Effector CD4-positive, alpha-beta T cell (primary cell): ENCODE measurements around the gene RGS9.
"Not testable (repeated sequence)": the region's sequence is repeated elsewhere in the genome, so short reads cannot be mapped to it uniquely, and the experiment has no call there.

Source experiments
- DNase-seq: peaks from one replicate; pipeline ENCODE4 v3.0.0-alpha.2; 2020

The RGS9 gene

GRCh38 chr17:65185062-65185461 is 47.9 kb downstream of the RGS9 start:
- DNase-seq: no peak

- no peak for DNase-seq
These were observed 48.7 kb downstream of the RGS9 start for GRCh38 chr17:65185668-65186382.

DNA sequence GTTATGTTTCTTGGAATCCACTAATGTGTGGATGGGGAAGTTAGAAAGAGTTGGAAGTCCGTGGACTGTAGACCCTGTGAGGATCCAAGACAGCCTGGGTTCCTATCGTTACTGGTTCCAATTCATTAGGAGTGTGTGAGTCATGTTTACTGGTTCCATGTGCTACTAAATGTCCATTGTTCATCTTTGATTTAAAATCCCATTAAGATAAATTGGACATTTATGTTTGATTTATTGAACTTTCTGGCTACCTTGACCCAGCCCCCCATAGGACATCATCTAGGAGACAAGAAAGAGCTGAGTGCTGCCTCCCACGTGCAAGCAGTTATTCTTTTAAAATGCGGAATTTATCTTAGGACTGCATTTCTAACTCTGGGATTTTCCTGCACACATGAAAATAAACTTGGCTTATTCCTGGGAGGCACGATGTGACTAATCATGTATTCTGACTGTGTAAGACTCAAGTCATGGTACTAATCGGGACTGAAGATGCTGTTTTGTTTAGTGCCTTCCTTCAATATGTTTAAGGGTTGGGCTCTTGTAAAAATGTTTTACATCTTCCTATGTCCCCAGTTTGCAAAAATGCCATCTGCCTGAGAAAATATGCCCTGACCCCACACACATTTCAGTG is 53.4 kb downstream of the RGS9 start:
- DNase-seq: no peak

DNA sequence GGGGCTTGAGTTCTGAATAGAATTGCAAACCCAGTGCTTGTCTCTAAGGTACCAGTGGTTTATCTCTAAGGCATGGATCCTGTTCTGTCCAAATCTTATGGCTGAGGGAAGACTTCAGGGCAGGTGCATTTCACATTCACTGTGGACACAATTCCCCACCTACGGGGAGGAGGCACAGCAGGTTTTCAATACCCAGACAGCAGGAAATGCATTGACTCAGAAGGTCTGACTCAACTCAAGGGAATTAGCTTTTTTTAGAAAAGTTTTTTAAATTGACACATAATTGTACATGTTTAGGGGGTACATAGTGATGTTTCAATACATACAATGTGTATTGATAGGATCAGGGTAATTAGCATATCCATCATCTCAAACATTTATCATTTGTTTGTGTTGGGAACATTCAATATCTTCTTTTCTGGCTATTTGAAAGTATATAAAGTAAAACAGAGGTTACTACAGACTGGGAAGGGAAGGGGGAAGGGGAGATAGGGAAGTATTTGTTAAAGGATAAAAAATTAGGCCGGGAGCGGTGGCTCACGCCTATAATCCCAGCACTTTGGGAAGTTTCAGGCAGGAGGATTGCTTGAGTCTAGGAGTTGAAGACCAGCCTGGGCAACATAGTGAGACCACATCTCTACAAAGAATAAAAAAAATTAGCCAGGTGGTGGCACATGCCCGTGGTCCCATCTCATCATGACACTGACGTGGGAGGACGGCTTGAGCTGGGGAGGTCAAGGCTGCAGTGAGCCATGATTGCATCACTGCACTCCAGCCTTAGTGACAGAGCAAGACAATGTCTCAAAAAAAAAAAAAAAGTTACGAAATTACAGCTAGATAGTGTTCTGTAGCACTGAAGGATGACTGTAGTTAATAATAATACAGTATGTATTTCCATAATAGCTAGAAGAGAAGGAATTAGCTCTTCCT is 54.9 kb downstream of the RGS9 start:
- DNase-seq: no peak

GRCh38 chr17:65193305-65193704 is 56.1 kb downstream of the RGS9 start:
- DNase-seq: no peak

DNA sequence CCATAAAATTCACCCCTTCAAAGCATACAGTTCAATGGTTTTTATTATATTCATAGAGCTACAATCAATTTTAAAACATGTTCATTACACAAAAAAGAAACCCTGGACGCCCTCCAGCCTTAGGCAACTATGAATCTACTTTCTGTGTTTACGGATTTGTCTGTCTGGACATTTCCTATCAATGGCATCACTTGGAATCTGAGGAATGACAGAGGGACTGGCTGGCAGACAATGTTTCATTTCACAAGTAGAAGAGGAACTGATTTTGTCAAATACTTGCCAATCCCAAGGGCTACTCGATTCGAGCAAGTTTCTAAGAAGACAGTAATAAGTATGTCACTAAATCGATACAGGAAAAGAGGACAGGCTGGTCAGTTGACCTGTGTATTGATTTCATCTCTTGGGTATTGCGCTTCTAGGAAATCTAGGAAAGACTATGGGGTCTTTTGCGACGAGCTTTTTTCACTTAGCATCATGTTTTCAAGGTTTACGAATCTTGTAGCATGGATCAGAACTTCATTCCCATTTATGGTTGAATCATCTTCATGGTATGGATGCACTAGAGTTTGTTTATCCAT is 56.6 kb downstream of the RGS9 start:
- no peak for DNase-seq

DNA sequence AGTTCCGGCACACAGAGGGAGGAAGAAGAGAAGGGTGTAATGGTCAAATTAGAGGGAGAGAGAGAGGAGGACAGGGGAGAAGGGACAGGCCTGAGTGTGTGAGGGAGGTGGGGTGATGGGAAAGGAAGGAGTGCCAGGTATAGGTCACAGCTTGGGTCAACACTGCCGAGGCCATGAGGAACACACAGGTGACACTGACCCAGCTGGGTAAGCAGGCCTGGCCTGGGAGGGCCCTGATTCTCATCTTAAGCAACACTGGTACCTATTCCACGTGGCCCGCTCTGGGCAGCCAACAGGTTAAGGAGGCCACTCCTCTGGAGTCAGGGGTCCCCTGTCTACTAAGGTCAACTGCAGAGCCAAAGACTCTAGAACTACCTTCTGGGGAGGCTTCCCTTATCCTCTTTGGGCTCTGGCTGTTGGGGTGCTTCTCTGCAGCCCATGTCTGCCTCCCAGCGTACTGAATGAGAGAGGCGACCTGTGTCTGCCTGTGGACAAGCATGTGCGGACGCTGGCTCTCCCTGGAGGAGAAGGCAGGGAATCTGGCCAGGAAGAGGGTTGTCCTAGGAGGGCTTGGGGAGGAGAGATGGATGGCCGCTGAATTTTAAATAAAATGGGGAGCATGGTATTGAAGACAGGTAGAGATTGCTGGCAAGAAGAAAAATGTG is 57.6 kb downstream of the RGS9 start:
- DNase-seq: no peak

GRCh38 chr17:65195716-65196115 is 58.5 kb downstream of the RGS9 start:
- DNase-seq: no peak

GRCh38 chr17:65196617-65197016 is 59.4 kb downstream of the RGS9 start:
- DNase-seq: no peak

- DNase-seq: no peak
These were observed 60.0 kb downstream of the RGS9 start for GRCh38 chr17:65197201-65197600.

DNA sequence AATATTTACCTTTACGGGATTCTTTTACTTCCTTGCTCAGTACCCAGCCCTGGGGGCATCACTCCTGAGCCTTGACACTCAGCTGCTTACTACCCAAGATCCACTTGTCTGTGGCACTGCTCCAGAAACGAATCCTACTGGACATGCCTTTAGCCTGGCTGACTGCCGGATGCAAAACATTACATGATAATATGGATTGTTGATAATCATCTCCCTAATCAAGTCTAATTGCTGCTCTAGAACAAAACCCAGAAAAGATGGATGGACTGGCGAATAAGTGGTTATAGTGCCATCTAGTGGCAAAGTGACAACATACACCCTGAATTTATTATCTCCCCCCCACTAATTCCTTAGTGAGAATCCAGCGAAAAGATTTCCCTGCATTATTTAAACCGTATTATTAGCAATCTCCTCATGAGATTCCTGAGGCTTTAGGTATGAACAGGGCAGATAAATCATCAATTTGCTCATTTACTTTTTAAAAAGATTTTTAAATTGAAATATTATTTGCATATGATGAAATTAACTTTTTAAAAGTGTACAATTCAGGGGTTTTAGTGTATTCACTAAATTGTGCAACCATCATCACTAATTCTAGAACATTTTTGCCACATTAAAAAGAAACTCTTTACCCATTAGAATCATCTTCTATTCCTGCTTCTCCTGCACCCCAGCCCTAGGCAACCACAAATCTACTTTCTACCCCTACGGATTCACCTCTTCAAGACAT is 61.6 kb downstream of the RGS9 start:
- DNase-seq: no peak

- DNase-seq: no peak
These were observed 64.2 kb downstream of the RGS9 start for GRCh38 chr17:65201331-65201730.

GRCh38 chr17:65202844-65203571 is 65.8 kb downstream of the RGS9 start:
- DNase-seq: no peak

GRCh38 chr17:65204001-65204400 is 66.8 kb downstream of the RGS9 start:
- DNase-seq: no peak

DNA sequence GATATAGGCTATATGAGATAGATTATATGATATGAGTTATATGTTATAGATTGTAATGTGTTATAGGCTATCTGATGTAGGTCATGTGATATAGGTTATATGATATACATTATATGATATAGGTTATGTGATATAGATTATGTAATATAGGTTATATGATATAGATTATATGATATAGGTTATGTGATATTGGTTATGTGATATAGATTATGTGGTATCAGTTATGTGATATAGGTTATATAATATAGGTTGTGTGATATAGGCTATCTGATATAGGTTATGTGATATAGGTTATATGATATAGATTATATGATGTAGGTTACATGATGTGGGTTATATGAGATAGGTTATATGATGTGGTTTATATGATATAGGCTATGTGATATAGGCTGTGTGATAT is 68.5 kb downstream of the RGS9 start:
- no peak for DNase-seq

DNA sequence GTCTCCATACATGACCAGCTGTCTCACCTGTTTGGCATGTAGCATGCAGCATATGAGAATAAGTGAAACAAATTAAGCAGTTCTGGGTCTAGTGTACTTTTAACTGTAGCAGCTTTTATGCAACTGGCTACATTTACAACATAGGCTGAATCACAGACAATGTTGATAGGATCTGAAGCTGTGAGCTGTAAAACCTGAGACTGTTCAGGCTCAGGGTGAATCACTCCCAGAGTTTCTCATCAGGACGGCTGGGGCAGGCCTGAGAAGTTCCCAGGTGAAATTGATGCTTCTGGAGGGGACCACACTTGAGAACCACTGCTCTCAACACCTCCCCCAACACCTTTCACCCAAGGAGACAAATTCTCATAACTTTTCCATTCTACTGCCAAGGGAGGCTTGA is 70.3 kb downstream of the RGS9 start:
- not testable (repeated sequence) for DNase-seq

- no peak for DNase-seq
These were observed 71.5 kb downstream of the RGS9 start for GRCh38 chr17:65208717-65209116.

DNA sequence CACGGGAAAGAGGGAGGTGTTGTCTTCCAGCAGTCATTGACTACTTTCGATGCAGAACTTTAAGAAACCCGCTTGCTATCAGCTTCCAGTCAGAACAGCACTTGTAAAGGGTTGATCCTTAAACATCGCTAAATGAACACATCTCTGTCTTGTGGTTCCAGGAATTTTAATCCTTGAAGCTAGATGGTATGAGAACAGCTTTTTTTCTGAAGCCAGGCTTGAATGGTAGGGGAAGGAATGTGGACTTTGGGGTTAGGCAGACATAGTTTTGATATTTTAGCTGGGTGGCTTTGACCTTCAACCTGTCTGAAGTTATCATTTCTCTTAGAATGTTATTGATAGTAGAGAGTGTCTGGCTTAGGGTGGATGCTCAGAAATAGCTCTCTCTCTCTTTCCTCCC is 81.1 kb downstream of the RGS9 start:
- DNase-seq: no peak

DNA sequence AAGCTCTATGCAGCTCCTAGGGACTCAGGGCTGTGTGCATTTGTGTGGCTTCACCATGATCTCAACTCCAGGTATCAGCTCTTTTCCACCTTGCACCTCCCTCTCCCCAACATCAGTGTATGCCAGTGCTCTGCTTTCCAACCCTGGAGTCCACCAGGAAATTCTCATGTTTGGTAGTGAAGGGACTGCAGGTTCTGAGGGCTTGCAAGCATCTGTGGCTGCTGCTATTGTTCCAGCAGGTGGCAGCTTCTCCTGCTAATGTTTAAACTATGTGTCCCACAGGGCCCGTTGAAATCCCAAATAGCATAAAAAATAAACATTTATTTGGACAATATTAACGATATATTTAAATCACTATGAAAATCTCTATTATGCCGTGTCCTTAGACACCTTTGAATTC is 82.0 kb downstream of the RGS9 start:
- DNase-seq: no peak

DNA sequence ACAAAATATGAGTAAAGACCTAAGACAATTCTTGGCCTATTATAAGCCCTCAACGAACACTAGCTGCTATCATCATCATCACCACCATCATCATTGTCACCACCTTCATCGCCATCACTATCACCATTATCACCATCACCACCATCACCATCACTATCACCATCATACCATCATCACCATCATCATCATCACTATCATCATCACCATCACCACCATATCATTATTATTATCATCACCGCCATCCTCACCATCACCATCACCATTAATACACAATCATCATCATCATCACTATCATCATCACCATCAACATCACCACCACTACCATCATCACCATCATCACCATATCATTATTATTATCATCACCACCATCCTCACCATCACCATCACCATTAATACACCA is 82.5 kb downstream of the RGS9 start:
- DNase-seq: no peak

GRCh38 chr17:65220732-65221131 is 83.6 kb downstream of the RGS9 start:
- no peak for DNase-seq
